T-cell (primary cell): ENCODE results near the gene FTO. TPM values are rescaled to one million over a fixed set of nuclear protein-coding genes. Genes with fewer than 3 reads are reported as not detected.

Experiments used
- ATAC-seq, 4 experiments: fragments of 200-7000 bp in 3 of 4; fragments of 150-1000 bp in 1 of 4; cut with Tn5 transposase; replicated peaks in 1 of 4; 1 replicate in 3 of 4; 2 replicates in 1 of 4; pipeline ENCODE4 v1.10.0; 2021; ENCODE audit warnings: moderate library complexity in 3 of 4, mild to moderate bottlenecking in 2 of 4, moderate number of reproducible peaks in 1 of 4
- CTCF ChIA-PET, 2 donors: fragments of 300-600 bp; sonication (Branson Sonifier 250); formaldehyde crosslinking; loops; one replicate each; lab custom pipeline; 2022; ENCODE audit warnings: antibody characterized with exemption in 2 of 2; lab: Charles Lee
- POLR2A ChIA-PET, 2 donors: fragments of 300-600 bp; sonication (Branson Sonifier 250); formaldehyde crosslinking; loops; one replicate each; lab custom pipeline; 2022; ENCODE audit warnings: antibody characterized with exemption in 2 of 2; lab: Charles Lee
- DNase-seq, 35 experiments: peaks; one replicate each; pipeline versions ENCODE4 v3.0.0 to v3.0.0-alpha.2; 2013 to 2023
- H3K27ac ChIP-seq: one replicate; pipeline ENCODE4 v1.5.1; 2013; ENCODE audit warnings: low read length
- H3K27me3 ChIP-seq, 2 experiments: replicated peaks in 1 of 2; 1 replicate in 1 of 2; 2 replicates in 1 of 2; pipeline versions ENCODE4 v1.6.1 to v1.7.0; 2013; ENCODE audit warnings: low read length in 1 of 2, mixed read lengths in 1 of 2; ENCODE audit not compliant: control insufficient read depth in 2 of 2, insufficient read depth in 2 of 2; ENCODE audit errors: extremely low read depth in 1 of 2
- H3K36me3 ChIP-seq, 2 donors: 1 replicate in 1 of 2; 2 replicates in 1 of 2; pipeline versions ENCODE4 v1.6.1 to v1.7.0; 2013; ENCODE audit warnings: low read length in 1 of 2; ENCODE audit not compliant: control insufficient read depth in 2 of 2, insufficient read depth in 1 of 2; ENCODE audit errors: extremely low read depth in 1 of 2
- H3K4me1 ChIP-seq, 2 experiments: 1 replicate in 1 of 2; 2 replicates in 1 of 2; pipeline versions ENCODE4 v1.6.1 to v1.7.0; 2013; ENCODE audit warnings: low read length in 2 of 2, mixed read lengths in 1 of 2; ENCODE audit not compliant: insufficient read depth in 2 of 2, control insufficient read depth in 1 of 2; ENCODE audit errors: extremely low read depth in 1 of 2
- H3K4me3 ChIP-seq, 2 donors: 1 replicate in 1 of 2; 2 replicates in 1 of 2; pipeline versions ENCODE4 v1.5.1 to v1.7.0; 2013; ENCODE audit warnings: mild to moderate bottlenecking in 2 of 2, low read length in 1 of 2, moderate library complexity in 1 of 2; ENCODE audit not compliant: control insufficient read depth in 1 of 2; ENCODE audit errors: extremely low read depth in 1 of 2
- H3K9me3 ChIP-seq: 2 replicates; pipeline ENCODE4 v1.7.0; 2013
- H3K27ac Mint-ChIP-seq, 2 donors: one replicate each; pipeline ENCODE4 v1.8.0; 2020 to 2021; ENCODE audit warnings: mild to moderate bottlenecking in 2 of 2, mixed read lengths in 2 of 2
- H3K27me3 Mint-ChIP-seq, 2 donors: one replicate each; pipeline ENCODE4 v1.8.0; 2021 to 2022; ENCODE audit warnings: mixed read lengths in 2 of 2
- H3K36me3 Mint-ChIP-seq: one replicate; pipeline ENCODE4 v1.8.0; 2021; ENCODE audit warnings: mixed read lengths
- H3K4me1 Mint-ChIP-seq, 3 donors: one replicate each; pipeline ENCODE4 v1.8.0; 2020 to 2022; ENCODE audit warnings: mixed read lengths in 3 of 3, mild to moderate bottlenecking in 1 of 3
- H3K4me3 Mint-ChIP-seq, 3 donors: one replicate each; pipeline ENCODE4 v1.8.0; 2020 to 2022; ENCODE audit warnings: mild to moderate bottlenecking in 3 of 3, mixed read lengths in 3 of 3, moderate library complexity in 3 of 3
- H3K9me3 Mint-ChIP-seq, 3 donors: one replicate each; pipeline ENCODE4 v1.8.0; 2020 to 2022; ENCODE audit warnings: mixed read lengths in 3 of 3
- WGBS: methylation state at CpG from one replicate; pipeline ENCODE4 v1.1.5; 2013; ENCODE audit warnings: missing lambda C conversion rate; ENCODE audit not compliant: insufficient coverage; 5-methylcytosine and 5-hydroxymethylcytosine counted together
- total RNA-seq, 35 experiments: library from RNA in 6 of 35; stranded (reverse) in 6 of 35; fragments of 120-200 nt in 1 of 35; gene quantifications; one replicate each; pipeline versions ENCODE4 v1.2.1 to v1.2.4 and lab custom pipeline; 2013 to 2026

The FTO gene
- total RNA-seq, 5 donors from 2014 or later (not counting 1 experiment from before 2014, with no cell fraction given): 44.7 to 69.0 (median 46.0) TPM

GRCh38 chr16:53905028-53905427 is 201.1 kb downstream of the FTO start:
- ChIA-PET POLR2A (no interaction called here), CTCF (no interaction called here)
- Histone ChIP-seq H3K9me3 (no peaks in the 10 kb centered on the region), H3K36me3 (peaks cover 0 to 4% of the 10 kb centered on the region in 2 donors), H3K4me3 (no peak overlapping the region), H3K27ac (no peak overlapping the region), H3K27me3 (no peaks in the 10 kb centered on the region), H3K4me1 (peaks cover 0 to 2% of the 10 kb centered on the region in 2 experiments)
- DNase-seq: no peak
- Mint-ChIP-seq H3K36me3 (peaks cover 41% of the 10 kb centered on the region), H3K4me3 (no peak overlapping the region), H3K4me1 (peaks cover 15 to 19% (median 18%) of the 10 kb centered on the region in 3 donors), H3K27ac (no peak overlapping the region), H3K27me3 (no peaks in the 10 kb centered on the region), H3K9me3 (no peaks in the 10 kb centered on the region)
- no peak for ATAC-seq

- Mint-ChIP-seq H3K4me1 (peaks cover 13 to 18% (median 15%) of the 10 kb centered on the region in 3 donors), H3K36me3 (peaks cover 23% of the 10 kb centered on the region), H3K4me3 (no peak overlapping the region), H3K27ac (no peak overlapping the region), H3K27me3 (no peaks in the 10 kb centered on the region), H3K9me3 (no peaks in the 10 kb centered on the region)
- H3K4me1 ChIP-seq: peaks cover 14 to 15% of the 10 kb centered on the region in 2 experiments
- H3K27me3 ChIP-seq: no peaks in the 10 kb centered on the region
- 100% methylated on average over 2 of the region's 3 CpGs for WGBS
- ChIA-PET POLR2A (no interaction called here), CTCF (no interaction called here)
- H3K27ac ChIP-seq: no peak overlapping the region
- no peak overlapping the region for H3K4me3 ChIP-seq
- H3K36me3 ChIP-seq: peaks cover 0 to 4% of the 10 kb centered on the region in 2 donors
- no peak for ATAC-seq
- DNase-seq: no peak
- H3K9me3 ChIP-seq: no peaks in the 10 kb centered on the region
Measured at GRCh38 chr16:53908731-53909130, 204.8 kb downstream of the FTO start.

- no peaks in the 10 kb centered on the region for H3K27me3 Mint-ChIP-seq
- H3K9me3 Mint-ChIP-seq: no peaks in the 10 kb centered on the region
- peaks cover 0 to 17% (median 7%) of the 10 kb centered on the region in 3 donors for H3K4me1 Mint-ChIP-seq
- ChIA-PET POLR2A (no interaction called here), CTCF (no interaction called here)
- no peak overlapping the region for H3K27ac ChIP-seq
- no peak overlapping the region for H3K27ac Mint-ChIP-seq
- H3K36me3 ChIP-seq: no peaks in the 10 kb centered on the region
- ATAC-seq (no peak), DNase-seq (no peak)
- 97% methylated on average over 7 of the region's 7 CpGs for WGBS
- H3K9me3 ChIP-seq: no peaks in the 10 kb centered on the region
- no peaks in the 10 kb centered on the region for H3K27me3 ChIP-seq
- no peak overlapping the region for H3K4me3 Mint-ChIP-seq
- H3K4me3 ChIP-seq: no peak overlapping the region
- peaks cover 17% of the 10 kb centered on the region for H3K36me3 Mint-ChIP-seq
- H3K4me1 ChIP-seq: peaks cover 20 to 26% of the 10 kb centered on the region in 2 experiments
Measured at GRCh38 chr16:53910990-53911389, 207.0 kb downstream of the FTO start.

GRCh38 chr16:53911513-53911912 is 207.6 kb downstream of the FTO start:
- Mint-ChIP-seq H3K27ac (peak overlapping the region; percentile 33 to 78), H3K27me3 (no peaks in the 10 kb centered on the region), H3K36me3 (peaks cover 19% of the 10 kb centered on the region), H3K4me1 (peaks cover 0 to 17% (median 7%) of the 10 kb centered on the region in 3 donors), H3K9me3 (no peaks in the 10 kb centered on the region), H3K4me3 (no peak overlapping the region)
- Histone ChIP-seq H3K36me3 (no peaks in the 10 kb centered on the region), H3K4me3 (no peak overlapping the region), H3K4me1 (peaks cover 20 to 26% of the 10 kb centered on the region in 2 experiments), H3K27me3 (no peaks in the 10 kb centered on the region), H3K27ac (no peak overlapping the region), H3K9me3 (no peaks in the 10 kb centered on the region)
- peak in 2 of 35 experiments; percentile 12 to 17 for DNase-seq
- ChIA-PET POLR2A (no interaction called here), CTCF (interaction anchor here in 1 of 2 donors (0.6 kb wide), 1 partner anchor 753 kb away, joined by 3 read pairs; no protein-coding TSS in a partner anchor)
- peak in 2 of 4 experiments; percentile 21 to 48 for ATAC-seq
- WGBS: no CpG with 5 or more reads among the region's 2 CpGs

- H3K4me1 ChIP-seq: peaks cover 20 to 26% of the 10 kb centered on the region in 2 experiments
- H3K27me3 ChIP-seq: no peaks in the 10 kb centered on the region
- DNase-seq (peak in 30 of 35 experiments; percentile 3 to 68 (median 30)), ATAC-seq (peak; percentile 59 to 92 (median 71))
- Mint-ChIP-seq H3K27me3 (no peaks in the 10 kb centered on the region), H3K36me3 (peaks cover 25% of the 10 kb centered on the region), H3K4me1 (peaks cover 0 to 17% (median 5%) of the 10 kb centered on the region in 3 donors), H3K27ac (peak overlapping the region; percentile 75 to 78), H3K9me3 (no peaks in the 10 kb centered on the region), H3K4me3 (peak overlapping the region in 1 of 3 donors; percentile 26)
- CTCF ChIA-PET: interaction anchor here (0.6 kb wide), 3 partner anchors 21 to 754 kb away, joined by 3 read pairs; no protein-coding TSS in a partner anchor
- H3K36me3 ChIP-seq: no peaks in the 10 kb centered on the region
- WGBS: no CpG with 5 or more reads among the region's 2 CpGs
- no peak overlapping the region for H3K27ac ChIP-seq
- POLR2A ChIA-PET: interaction anchor here in 1 of 2 donors (0.6 kb wide), 1 partner anchor 64 kb away, joined by 3 read pairs; no protein-coding TSS in a partner anchor
- no peaks in the 10 kb centered on the region for H3K9me3 ChIP-seq
- no peak overlapping the region for H3K4me3 ChIP-seq
Measured at GRCh38 chr16:53912155-53912554, 208.2 kb downstream of the FTO start.

GRCh38 chr16:53913099-53913870 is 209.3 kb downstream of the FTO start:
- ATAC-seq (no peak), DNase-seq (peak in 2 of 35 experiments; percentile 12 to 16)
- ChIA-PET POLR2A (interaction anchor here in 1 of 2 donors (0.6 kb wide), 1 partner anchor 101 kb away, joined by 5 read pairs; no protein-coding TSS in a partner anchor), CTCF (interaction anchor here in 1 of 2 donors (0.8 kb wide), 1 partner anchor 32 kb away, joined by 3 read pairs; no protein-coding TSS in a partner anchor)
- Histone ChIP-seq H3K27ac (no peak overlapping the region), H3K4me3 (no peak overlapping the region), H3K9me3 (no peaks in the 10 kb centered on the region), H3K36me3 (no peaks in the 10 kb centered on the region), H3K4me1 (peaks cover 20 to 26% of the 10 kb centered on the region in 2 experiments), H3K27me3 (no peaks in the 10 kb centered on the region)
- peaks cover 4 to 15% (median 5%) of the 10 kb centered on the region in 3 donors for H3K4me1 Mint-ChIP-seq
- H3K4me3 Mint-ChIP-seq: peak overlapping the region in 1 of 3 donors; percentile 40
- WGBS: 43% methylated on average over 1 of the region's 7 CpGs
- no peaks in the 10 kb centered on the region for H3K9me3 Mint-ChIP-seq
- H3K27me3 Mint-ChIP-seq: no peaks in the 10 kb centered on the region
- H3K36me3 Mint-ChIP-seq: peaks cover 28% of the 10 kb centered on the region
- H3K27ac Mint-ChIP-seq: peak overlapping the region; percentile 11 to 54
